Measurements from ENCODE around the gene PITRM1.

DNA sequence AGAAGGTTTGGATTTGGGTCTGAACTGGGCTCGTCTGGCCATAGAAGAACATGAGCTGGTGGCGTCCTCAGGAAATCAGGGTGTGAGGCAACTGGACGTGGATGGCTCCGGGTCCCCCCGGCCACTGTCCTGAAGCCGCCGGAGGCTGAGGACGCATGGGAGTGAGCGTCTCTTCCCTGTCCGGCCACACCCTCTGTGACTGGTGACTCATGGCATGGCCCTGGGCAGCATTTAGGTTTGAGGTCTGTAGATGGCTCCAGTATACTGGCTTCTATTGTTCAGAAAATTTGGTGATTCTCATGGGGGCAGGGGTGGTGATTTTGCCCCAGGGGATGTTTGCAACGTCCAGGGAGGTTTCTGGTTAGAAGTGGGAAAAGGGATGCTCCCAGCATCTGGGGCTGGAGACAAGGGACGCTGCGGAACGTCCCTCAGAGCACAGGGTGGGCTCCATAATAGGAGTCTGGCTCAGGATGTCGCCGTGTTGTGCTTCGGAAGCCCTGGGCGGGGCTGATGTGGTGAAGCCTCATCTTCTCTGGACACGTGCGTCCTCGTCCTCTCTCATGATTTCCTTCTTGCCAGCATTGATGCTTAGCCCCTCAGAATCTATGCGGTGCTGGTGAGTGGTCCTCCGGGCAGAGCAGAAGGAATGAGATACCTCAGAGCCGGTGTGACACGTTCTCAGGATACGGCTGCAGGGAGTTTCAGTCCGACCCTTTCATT lies 49.9 kb downstream of the PITRM1 start:
- TF ChIP-seq, protein P1, sequence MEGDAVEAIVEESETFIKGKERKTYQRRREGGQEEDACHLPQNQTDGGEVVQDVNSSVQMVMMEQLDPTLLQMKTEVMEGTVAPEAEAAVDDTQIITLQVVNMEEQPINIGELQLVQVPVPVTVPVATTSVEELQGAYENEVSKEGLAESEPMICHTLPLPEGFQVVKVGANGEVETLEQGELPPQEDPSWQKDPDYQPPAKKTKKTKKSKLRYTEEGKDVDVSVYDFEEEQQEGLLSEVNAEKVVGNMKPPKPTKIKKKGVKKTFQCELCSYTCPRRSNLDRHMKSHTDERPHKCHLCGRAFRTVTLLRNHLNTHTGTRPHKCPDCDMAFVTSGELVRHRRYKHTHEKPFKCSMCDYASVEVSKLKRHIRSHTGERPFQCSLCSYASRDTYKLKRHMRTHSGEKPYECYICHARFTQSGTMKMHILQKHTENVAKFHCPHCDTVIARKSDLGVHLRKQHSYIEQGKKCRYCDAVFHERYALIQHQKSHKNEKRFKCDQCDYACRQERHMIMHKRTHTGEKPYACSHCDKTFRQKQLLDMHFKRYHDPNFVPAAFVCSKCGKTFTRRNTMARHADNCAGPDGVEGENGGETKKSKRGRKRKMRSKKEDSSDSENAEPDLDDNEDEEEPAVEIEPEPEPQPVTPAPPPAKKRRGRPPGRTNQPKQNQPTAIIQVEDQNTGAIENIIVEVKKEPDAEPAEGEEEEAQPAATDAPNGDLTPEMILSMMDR (IDR thresholded peaks at IDR 0.05): no peak
- TF ChIP-seq POLR2A (IDR thresholded peaks at IDR 0.05): no peak
